HepG2 (cell line): ENCODE measurements around the gene SPATA25. TPM values are rescaled to one million over a fixed set of nuclear protein-coding genes. Genes with fewer than 3 reads are reported as not detected.

Experiments used
- FOXP1 ChIP-seq, 2 experiments: fragments of 450-650 bp in 1 of 2; IDR thresholded peaks; 2 replicates each; pipeline ENCODE4 v1.6.1; 2017 to 2018; ENCODE audit warnings: antibody characterized with exemption in 1 of 2
- GABPA ChIP-seq, 2 experiments: IDR thresholded peaks; 2 replicates each; pipeline ENCODE4 v1.6.1; 2011 to 2016; ENCODE audit warnings: low read depth in 2 of 2, low read length in 1 of 2, missing biosample characterization in 1 of 2, missing genetic modification characterization in 1 of 2
- KDM5A ChIP-seq: fragments of 200-600 bp; sonication (generic); IDR thresholded peaks from 2 replicates; pipeline ENCODE4 v1.7.0; 2018; ENCODE audit warnings: antibody characterized with exemption, mild to moderate bottlenecking, low read length, borderline replicate concordance
- RARA ChIP-seq: IDR thresholded peaks from 2 replicates; pipeline ENCODE4 v1.6.1; 2016; ENCODE audit warnings: missing genetic modification reagents, missing compliant biosample characterization
- ZC3H13 ChIP-seq: sonication (generic); formaldehyde crosslinking; IDR thresholded peaks from 2 replicates; pipeline ENCODE4 v1.8.1; 2023; ENCODE audit warnings: mild to moderate bottlenecking, missing genetic modification reagents, moderate library complexity
- ZSCAN12 ChIP-seq: sonication (generic); formaldehyde crosslinking; IDR thresholded peaks from 2 replicates; pipeline ENCODE4 v1.9.0; 2021; ENCODE audit warnings: mild to moderate bottlenecking, missing genetic modification reagents
- polyA plus RNA-seq, 8 experiments: library from polyadenylated mRNA; depleted of rRNA in 3 of 8; stranded (reverse) in 7 of 8; unstranded in 1 of 8; fragments of >200 nt; fragmentation: Illumina TruSeq in 4 of 8; extraction: Trizol in 4 of 8; gene quantifications; 2 replicates each; pipeline versions ENCODE4 v1.2.1 to v1.2.3, GENCODE V29; 2011 to 2016; ENCODE audit warnings: low read depth in 4 of 8, missing spikeins in 1 of 8, mixed read lengths in 1 of 8; ENCODE audit not compliant: insufficient read depth in 1 of 8
- total RNA-seq, 5 experiments: library from RNA; depleted of rRNA; stranded (reverse); fragments of >200 nt; fragmentation: Illumina TruSeq; extraction: Trizol; gene quantifications; 2 replicates each; pipeline ENCODE4 v1.2.3, GENCODE V29; 2016; ENCODE audit warnings: low read depth in 1 of 5
- TF ChIP-seq, protein P1 (sequence below): sonication (generic); formaldehyde crosslinking; IDR thresholded peaks from 2 replicates; pipeline ENCODE4 v1.4.0; 2020; ENCODE audit warnings: mild to moderate bottlenecking, missing genetic modification reagents, borderline replicate concordance
- TF ChIP-seq, protein P2 (sequence below): sonication (generic); formaldehyde crosslinking; IDR thresholded peaks from 2 replicates; pipeline ENCODE4 v1.4.0; 2020; ENCODE audit warnings: missing genetic modification reagents
- TF ChIP-seq, protein P3 (sequence below): sonication (generic); formaldehyde crosslinking; IDR thresholded peaks from 2 replicates; pipeline ENCODE4 v1.4.0; 2020; ENCODE audit warnings: missing genetic modification reagents, borderline replicate concordance
- TF ChIP-seq, protein P4 (sequence below): sonication (generic); formaldehyde crosslinking; IDR thresholded peaks from 2 replicates; pipeline ENCODE4 v1.5.1; 2020; ENCODE audit warnings: mild to moderate bottlenecking, missing genetic modification reagents, borderline replicate concordance

Gene SPATA25
- total and polyA plus RNA-seq, 2 of the 13 experiments (the other 11 are each of a cell fraction or from before 2014, with no cell fraction given): 4.8 to 7.6 TPM

DNA sequence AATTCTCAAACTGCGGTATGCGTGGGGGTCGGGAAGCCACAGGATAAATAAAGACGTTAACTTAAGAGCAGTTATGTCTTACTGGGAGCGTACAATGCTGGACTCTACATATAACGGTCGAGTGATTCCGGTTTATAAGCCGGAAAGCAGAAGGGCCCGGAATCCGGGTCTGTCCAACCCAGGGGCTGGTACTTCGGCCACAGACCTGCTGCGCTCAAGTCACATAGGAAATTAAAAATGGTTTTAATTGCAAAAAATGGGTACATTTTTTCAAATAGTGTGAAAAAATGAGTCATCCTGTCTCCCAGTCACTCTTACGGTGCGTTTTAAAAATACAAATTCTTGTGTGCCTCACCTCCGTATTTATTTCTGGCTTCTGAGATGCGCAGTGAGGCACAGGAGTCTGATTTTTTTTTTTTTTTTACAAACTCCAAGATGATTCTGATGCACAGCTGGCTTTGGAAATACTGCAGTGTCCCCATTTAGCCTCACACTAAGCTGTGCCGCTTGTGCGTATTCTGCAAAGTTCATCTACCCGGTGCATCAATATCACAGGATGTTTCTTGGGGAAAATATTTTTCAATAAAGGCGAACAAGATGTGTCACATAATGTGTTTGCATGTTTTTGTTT lies 48.1 kb upstream of the SPATA25 start (continued):
- TF ChIP-seq, protein P1, sequence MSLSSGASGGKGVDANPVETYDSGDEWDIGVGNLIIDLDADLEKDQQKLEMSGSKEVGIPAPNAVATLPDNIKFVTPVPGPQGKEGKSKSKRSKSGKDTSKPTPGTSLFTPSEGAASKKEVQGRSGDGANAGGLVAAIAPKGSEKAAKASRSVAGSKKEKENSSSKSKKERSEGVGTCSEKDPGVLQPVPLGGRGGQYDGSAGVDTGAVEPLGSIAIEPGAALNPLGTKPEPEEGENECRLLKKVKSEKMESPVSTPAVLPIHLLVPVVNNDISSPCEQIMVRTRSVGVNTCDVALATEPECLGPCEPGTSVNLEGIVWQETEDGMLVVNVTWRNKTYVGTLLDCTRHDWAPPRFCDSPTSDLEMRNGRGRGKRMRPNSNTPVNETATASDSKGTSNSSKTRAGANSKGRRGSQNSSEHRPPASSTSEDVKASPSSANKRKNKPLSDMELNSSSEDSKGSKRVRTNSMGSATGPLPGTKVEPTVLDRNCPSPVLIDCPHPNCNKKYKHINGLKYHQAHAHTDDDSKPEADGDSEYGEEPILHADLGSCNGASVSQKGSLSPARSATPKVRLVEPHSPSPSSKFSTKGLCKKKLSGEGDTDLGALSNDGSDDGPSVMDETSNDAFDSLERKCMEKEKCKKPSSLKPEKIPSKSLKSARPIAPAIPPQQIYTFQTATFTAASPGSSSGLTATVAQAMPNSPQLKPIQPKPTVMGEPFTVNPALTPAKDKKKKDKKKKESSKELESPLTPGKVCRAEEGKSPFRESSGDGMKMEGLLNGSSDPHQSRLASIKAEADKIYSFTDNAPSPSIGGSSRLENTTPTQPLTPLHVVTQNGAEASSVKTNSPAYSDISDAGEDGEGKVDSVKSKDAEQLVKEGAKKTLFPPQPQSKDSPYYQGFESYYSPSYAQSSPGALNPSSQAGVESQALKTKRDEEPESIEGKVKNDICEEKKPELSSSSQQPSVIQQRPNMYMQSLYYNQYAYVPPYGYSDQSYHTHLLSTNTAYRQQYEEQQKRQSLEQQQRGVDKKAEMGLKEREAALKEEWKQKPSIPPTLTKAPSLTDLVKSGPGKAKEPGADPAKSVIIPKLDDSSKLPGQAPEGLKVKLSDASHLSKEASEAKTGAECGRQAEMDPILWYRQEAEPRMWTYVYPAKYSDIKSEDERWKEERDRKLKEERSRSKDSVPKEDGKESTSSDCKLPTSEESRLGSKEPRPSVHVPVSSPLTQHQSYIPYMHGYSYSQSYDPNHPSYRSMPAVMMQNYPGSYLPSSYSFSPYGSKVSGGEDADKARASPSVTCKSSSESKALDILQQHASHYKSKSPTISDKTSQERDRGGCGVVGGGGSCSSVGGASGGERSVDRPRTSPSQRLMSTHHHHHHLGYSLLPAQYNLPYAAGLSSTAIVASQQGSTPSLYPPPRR (CRISPR knock-in tag): no peak
- TF ChIP-seq FOXP1 (IDR thresholded peaks at IDR 0.05) (no peak), FOXP1 (CRISPR knock-in tag; IDR thresholded peaks at IDR 0.05) (0 out of 2 replicates have a peak, but pooled peaks have one; percentile 50), KDM5A (peak; percentile 86), RARA (CRISPR knock-in tag) (no peak), GABPA (IDR thresholded peaks at IDR 0.05; ENCODE audit: low read depth, low read length) (no peak), GABPA (CRISPR knock-in tag; IDR thresholded peaks at IDR 0.05; ENCODE audit: low read depth) (peak; percentile 19), ZSCAN12 (CRISPR knock-in tag) (0 out of 2 replicates have a peak, but pooled peaks have one; percentile 60), ZC3H13 (no peak)
- TF ChIP-seq, protein P2, sequence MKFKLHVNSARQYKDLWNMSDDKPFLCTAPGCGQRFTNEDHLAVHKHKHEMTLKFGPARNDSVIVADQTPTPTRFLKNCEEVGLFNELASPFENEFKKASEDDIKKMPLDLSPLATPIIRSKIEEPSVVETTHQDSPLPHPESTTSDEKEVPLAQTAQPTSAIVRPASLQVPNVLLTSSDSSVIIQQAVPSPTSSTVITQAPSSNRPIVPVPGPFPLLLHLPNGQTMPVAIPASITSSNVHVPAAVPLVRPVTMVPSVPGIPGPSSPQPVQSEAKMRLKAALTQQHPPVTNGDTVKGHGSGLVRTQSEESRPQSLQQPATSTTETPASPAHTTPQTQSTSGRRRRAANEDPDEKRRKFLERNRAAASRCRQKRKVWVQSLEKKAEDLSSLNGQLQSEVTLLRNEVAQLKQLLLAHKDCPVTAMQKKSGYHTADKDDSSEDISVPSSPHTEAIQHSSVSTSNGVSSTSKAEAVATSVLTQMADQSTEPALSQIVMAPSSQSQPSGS (CRISPR knock-in tag): peak; percentile 21; the same call in 1 of the 2 replicates
- TF ChIP-seq, protein P3, sequence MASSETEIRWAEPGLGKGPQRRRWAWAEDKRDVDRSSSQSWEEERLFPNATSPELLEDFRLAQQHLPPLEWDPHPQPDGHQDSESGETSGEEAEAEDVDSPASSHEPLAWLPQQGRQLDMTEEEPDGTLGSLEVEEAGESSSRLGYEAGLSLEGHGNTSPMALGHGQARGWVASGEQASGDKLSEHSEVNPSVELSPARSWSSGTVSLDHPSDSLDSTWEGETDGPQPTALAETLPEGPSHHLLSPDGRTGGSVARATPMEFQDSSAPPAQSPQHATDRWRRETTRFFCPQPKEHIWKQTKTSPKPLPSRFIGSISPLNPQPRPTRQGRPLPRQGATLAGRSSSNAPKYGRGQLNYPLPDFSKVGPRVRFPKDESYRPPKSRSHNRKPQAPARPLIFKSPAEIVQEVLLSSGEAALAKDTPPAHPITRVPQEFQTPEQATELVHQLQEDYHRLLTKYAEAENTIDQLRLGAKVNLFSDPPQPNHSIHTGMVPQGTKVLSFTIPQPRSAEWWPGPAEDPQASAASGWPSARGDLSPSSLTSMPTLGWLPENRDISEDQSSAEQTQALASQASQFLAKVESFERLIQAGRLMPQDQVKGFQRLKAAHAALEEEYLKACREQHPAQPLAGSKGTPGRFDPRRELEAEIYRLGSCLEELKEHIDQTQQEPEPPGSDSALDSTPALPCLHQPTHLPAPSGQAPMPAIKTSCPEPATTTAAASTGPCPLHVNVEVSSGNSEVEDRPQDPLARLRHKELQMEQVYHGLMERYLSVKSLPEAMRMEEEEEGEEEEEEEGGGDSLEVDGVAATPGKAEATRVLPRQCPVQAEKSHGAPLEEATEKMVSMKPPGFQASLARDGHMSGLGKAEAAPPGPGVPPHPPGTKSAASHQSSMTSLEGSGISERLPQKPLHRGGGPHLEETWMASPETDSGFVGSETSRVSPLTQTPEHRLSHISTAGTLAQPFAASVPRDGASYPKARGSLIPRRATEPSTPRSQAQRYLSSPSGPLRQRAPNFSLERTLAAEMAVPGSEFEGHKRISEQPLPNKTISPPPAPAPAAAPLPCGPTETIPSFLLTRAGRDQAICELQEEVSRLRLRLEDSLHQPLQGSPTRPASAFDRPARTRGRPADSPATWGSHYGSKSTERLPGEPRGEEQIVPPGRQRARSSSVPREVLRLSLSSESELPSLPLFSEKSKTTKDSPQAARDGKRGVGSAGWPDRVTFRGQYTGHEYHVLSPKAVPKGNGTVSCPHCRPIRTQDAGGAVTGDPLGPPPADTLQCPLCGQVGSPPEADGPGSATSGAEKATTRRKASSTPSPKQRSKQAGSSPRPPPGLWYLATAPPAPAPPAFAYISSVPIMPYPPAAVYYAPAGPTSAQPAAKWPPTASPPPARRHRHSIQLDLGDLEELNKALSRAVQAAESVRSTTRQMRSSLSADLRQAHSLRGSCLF (CRISPR knock-in tag): peak; percentile 75; the same call in 1 of the 2 replicates
- TF ChIP-seq, protein P4, sequence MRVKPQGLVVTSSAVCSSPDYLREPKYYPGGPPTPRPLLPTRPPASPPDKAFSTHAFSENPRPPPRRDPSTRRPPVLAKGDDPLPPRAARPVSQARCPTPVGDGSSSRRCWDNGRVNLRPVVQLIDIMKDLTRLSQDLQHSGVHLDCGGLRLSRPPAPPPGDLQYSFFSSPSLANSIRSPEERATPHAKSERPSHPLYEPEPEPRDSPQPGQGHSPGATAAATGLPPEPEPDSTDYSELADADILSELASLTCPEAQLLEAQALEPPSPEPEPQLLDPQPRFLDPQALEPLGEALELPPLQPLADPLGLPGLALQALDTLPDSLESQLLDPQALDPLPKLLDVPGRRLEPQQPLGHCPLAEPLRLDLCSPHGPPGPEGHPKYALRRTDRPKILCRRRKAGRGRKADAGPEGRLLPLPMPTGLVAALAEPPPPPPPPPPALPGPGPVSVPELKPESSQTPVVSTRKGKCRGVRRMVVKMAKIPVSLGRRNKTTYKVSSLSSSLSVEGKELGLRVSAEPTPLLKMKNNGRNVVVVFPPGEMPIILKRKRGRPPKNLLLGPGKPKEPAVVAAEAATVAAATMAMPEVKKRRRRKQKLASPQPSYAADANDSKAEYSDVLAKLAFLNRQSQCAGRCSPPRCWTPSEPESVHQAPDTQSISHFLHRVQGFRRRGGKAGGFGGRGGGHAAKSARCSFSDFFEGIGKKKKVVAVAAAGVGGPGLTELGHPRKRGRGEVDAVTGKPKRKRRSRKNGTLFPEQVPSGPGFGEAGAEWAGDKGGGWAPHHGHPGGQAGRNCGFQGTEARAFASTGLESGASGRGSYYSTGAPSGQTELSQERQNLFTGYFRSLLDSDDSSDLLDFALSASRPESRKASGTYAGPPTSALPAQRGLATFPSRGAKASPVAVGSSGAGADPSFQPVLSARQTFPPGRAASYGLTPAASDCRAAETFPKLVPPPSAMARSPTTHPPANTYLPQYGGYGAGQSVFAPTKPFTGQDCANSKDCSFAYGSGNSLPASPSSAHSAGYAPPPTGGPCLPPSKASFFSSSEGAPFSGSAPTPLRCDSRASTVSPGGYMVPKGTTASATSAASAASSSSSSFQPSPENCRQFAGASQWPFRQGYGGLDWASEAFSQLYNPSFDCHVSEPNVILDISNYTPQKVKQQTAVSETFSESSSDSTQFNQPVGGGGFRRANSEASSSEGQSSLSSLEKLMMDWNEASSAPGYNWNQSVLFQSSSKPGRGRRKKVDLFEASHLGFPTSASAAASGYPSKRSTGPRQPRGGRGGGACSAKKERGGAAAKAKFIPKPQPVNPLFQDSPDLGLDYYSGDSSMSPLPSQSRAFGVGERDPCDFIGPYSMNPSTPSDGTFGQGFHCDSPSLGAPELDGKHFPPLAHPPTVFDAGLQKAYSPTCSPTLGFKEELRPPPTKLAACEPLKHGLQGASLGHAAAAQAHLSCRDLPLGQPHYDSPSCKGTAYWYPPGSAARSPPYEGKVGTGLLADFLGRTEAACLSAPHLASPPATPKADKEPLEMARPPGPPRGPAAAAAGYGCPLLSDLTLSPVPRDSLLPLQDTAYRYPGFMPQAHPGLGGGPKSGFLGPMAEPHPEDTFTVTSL: no peak
